K562 (cell line): ENCODE results near the gene RBM7.

Source experiments
- GABPA ChIP-seq: fragments of 200-800 bp; sonication (Bioruptor generic); conservative IDR thresholded peaks from 2 replicates; pipeline ENCODE4 v1.6.1; 2016; ENCODE audit warnings: low read depth, missing genetic modification characterization, missing compliant biosample characterization
- ILK ChIP-seq: fragments of 450-650 bp; IDR thresholded peaks from 2 replicates; pipeline ENCODE4 v1.6.1; 2016; ENCODE audit warnings: missing genetic modification characterization, low read depth, mild to moderate bottlenecking, missing compliant biosample characterization, moderate library complexity, borderline replicate concordance
- PHF20 ChIP-seq: fragments of 450-650 bp; IDR thresholded peaks from 2 replicates; pipeline ENCODE4 v1.6.1; 2018; ENCODE audit not compliant: partially characterized antibody
- PKNOX1 ChIP-seq: fragments of 450-650 bp; IDR thresholded peaks from 2 replicates; pipeline ENCODE4 v1.6.1; 2016
- POLR2A ChIP-seq: fragments of 450-650 bp; conservative IDR thresholded peaks from 2 replicates; pipeline ENCODE4 v1.6.1; 2016
- POLR2G ChIP-seq: fragments of 200-400 bp; formaldehyde crosslinking; IDR thresholded peaks from 2 replicates; pipeline ENCODE4 v1.6.1; 2017; ENCODE audit warnings: low read depth, mild to moderate bottlenecking, antibody characterized with exemption, low read length, moderate library complexity
- SMC3 ChIP-seq: conservative IDR thresholded peaks from 2 replicates; pipeline ENCODE4 v1.6.1; 2011; ENCODE audit warnings: low read depth, low read length, improper control_type of control experiment; ENCODE audit not compliant: insufficient read depth
- TCF7L2 ChIP-seq: fragments of 150-350 bp; IDR thresholded peaks from 2 replicates; pipeline ENCODE4 v1.6.1; 2016; ENCODE audit warnings: low read depth, mild to moderate bottlenecking, low read length, moderate library complexity
- ZNF354B ChIP-seq: fragments of 250-450 bp; sonication (Bioruptor Pico); IDR thresholded peaks from 2 replicates; pipeline ENCODE4 v1.4.0; 2020
- TF ChIP-seq, protein P1 (sequence below): fragments of 150-350 bp; IDR thresholded peaks from 2 replicates; pipeline ENCODE4 v1.6.1; 2014; ENCODE audit warnings: low read depth, mild to moderate bottlenecking, low read length, borderline replicate concordance
- TF ChIP-seq, protein P2 (sequence below): fragments of 450-650 bp; IDR thresholded peaks from 2 replicates; pipeline ENCODE4 v1.6.1; 2016; ENCODE audit warnings: mild to moderate bottlenecking, moderate library complexity

DNA sequence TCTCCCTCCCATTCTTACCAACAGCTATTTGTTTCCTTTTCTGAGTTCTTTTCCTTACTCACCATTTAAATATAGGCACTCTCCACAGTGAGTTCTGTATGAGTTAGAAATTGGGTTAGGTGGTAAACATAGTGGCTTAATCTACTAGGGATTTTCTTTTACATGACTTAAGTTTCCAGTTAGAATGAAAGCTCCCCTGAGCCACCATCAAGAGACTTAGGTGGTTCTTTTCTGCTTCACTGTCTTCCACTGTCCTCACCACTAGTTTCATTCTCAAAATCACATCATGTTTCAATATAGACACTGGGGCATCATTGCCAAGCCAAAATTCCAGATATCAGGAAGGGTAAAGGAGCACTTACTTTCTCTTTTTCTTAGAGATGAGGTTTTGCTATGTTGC, 29.8 kb downstream of the RBM7 start:
- TF ChIP-seq POLR2G (no peak), TCF7L2 (no peak), ILK (tag) (no peak), PKNOX1 (no peak), GABPA (tag) (no peak), ZNF354B (CRISPR knock-in tag) (no peak), PHF20 (no peak), POLR2A (no peak), SMC3 (no peak)
- TF ChIP-seq, protein P1, sequence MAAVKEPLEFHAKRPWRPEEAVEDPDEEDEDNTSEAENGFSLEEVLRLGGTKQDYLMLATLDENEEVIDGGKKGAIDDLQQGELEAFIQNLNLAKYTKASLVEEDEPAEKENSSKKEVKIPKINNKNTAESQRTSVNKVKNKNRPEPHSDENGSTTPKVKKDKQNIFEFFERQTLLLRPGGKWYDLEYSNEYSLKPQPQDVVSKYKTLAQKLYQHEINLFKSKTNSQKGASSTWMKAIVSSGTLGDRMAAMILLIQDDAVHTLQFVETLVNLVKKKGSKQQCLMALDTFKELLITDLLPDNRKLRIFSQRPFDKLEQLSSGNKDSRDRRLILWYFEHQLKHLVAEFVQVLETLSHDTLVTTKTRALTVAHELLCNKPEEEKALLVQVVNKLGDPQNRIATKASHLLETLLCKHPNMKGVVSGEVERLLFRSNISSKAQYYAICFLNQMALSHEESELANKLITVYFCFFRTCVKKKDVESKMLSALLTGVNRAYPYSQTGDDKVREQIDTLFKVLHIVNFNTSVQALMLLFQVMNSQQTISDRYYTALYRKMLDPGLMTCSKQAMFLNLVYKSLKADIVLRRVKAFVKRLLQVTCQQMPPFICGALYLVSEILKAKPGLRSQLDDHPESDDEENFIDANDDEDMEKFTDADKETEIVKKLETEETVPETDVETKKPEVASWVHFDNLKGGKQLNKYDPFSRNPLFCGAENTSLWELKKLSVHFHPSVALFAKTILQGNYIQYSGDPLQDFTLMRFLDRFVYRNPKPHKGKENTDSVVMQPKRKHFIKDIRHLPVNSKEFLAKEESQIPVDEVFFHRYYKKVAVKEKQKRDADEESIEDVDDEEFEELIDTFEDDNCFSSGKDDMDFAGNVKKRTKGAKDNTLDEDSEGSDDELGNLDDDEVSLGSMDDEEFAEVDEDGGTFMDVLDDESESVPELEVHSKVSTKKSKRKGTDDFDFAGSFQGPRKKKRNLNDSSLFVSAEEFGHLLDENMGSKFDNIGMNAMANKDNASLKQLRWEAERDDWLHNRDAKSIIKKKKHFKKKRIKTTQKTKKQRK, result no peak
- TF ChIP-seq, protein P2, sequence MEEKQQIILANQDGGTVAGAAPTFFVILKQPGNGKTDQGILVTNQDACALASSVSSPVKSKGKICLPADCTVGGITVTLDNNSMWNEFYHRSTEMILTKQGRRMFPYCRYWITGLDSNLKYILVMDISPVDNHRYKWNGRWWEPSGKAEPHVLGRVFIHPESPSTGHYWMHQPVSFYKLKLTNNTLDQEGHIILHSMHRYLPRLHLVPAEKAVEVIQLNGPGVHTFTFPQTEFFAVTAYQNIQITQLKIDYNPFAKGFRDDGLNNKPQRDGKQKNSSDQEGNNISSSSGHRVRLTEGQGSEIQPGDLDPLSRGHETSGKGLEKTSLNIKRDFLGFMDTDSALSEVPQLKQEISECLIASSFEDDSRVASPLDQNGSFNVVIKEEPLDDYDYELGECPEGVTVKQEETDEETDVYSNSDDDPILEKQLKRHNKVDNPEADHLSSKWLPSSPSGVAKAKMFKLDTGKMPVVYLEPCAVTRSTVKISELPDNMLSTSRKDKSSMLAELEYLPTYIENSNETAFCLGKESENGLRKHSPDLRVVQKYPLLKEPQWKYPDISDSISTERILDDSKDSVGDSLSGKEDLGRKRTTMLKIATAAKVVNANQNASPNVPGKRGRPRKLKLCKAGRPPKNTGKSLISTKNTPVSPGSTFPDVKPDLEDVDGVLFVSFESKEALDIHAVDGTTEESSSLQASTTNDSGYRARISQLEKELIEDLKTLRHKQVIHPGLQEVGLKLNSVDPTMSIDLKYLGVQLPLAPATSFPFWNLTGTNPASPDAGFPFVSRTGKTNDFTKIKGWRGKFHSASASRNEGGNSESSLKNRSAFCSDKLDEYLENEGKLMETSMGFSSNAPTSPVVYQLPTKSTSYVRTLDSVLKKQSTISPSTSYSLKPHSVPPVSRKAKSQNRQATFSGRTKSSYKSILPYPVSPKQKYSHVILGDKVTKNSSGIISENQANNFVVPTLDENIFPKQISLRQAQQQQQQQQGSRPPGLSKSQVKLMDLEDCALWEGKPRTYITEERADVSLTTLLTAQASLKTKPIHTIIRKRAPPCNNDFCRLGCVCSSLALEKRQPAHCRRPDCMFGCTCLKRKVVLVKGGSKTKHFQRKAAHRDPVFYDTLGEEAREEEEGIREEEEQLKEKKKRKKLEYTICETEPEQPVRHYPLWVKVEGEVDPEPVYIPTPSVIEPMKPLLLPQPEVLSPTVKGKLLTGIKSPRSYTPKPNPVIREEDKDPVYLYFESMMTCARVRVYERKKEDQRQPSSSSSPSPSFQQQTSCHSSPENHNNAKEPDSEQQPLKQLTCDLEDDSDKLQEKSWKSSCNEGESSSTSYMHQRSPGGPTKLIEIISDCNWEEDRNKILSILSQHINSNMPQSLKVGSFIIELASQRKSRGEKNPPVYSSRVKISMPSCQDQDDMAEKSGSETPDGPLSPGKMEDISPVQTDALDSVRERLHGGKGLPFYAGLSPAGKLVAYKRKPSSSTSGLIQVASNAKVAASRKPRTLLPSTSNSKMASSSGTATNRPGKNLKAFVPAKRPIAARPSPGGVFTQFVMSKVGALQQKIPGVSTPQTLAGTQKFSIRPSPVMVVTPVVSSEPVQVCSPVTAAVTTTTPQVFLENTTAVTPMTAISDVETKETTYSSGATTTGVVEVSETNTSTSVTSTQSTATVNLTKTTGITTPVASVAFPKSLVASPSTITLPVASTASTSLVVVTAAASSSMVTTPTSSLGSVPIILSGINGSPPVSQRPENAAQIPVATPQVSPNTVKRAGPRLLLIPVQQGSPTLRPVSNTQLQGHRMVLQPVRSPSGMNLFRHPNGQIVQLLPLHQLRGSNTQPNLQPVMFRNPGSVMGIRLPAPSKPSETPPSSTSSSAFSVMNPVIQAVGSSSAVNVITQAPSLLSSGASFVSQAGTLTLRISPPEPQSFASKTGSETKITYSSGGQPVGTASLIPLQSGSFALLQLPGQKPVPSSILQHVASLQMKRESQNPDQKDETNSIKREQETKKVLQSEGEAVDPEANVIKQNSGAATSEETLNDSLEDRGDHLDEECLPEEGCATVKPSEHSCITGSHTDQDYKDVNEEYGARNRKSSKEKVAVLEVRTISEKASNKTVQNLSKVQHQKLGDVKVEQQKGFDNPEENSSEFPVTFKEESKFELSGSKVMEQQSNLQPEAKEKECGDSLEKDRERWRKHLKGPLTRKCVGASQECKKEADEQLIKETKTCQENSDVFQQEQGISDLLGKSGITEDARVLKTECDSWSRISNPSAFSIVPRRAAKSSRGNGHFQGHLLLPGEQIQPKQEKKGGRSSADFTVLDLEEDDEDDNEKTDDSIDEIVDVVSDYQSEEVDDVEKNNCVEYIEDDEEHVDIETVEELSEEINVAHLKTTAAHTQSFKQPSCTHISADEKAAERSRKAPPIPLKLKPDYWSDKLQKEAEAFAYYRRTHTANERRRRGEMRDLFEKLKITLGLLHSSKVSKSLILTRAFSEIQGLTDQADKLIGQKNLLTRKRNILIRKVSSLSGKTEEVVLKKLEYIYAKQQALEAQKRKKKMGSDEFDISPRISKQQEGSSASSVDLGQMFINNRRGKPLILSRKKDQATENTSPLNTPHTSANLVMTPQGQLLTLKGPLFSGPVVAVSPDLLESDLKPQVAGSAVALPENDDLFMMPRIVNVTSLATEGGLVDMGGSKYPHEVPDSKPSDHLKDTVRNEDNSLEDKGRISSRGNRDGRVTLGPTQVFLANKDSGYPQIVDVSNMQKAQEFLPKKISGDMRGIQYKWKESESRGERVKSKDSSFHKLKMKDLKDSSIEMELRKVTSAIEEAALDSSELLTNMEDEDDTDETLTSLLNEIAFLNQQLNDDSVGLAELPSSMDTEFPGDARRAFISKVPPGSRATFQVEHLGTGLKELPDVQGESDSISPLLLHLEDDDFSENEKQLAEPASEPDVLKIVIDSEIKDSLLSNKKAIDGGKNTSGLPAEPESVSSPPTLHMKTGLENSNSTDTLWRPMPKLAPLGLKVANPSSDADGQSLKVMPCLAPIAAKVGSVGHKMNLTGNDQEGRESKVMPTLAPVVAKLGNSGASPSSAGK, result no peak
